ENCODE measurements around the gene HSPB9.

The HSPB9 gene

DNA sequence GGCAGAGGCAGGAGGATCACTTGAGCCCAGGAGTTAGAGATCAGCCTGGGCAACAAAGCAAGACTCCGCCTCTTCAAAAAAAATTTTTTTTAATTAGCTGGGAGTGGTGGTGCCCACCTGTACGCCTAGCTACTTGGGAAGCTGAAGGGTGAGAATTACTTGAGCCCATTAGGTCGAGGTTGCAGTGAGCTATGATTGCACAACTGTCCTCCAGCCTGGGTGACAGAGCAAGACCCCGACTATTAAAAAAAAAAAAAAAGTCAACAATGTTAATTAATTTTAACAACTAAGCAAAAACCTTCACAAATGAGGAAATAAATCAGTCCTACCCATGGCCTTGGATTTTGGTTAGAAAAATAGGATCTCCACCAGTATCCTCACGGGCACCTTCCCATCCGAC lies 15.5 kb upstream of the HSPB9 start:
- Histone ChIP-seq H3K9me3 (ENCODE audit: control insufficient read depth, low read length) (no peaks in the 10 kb centered on the region), H3K27ac (no peak overlapping the region), H2AFZ (no peak overlapping the region), H3K36me3 (ENCODE audit: control insufficient read depth, insufficient read depth, low read length) (no peaks in the 10 kb centered on the region), H3K4me1 (peaks cover 5% of the 10 kb centered on the region), H3K27me3 (ENCODE audit: control insufficient read depth, insufficient read depth, low read length) (no peaks in the 10 kb centered on the region), H3K79me2 (no peaks in the 10 kb centered on the region), H3K4me3 (ENCODE audit: low read depth, low read length) (no peak overlapping the region), H3K4me2 (ENCODE audit: low read length) (no peak overlapping the region), H3K9ac (no peak overlapping the region)
- no peak for TF ChIP-seq CTCF (IDR thresholded peaks at IDR 0.05)

GRCh38 chr17:42107597-42108576 lies 14.7 kb upstream of the HSPB9 start:
- no peaks in the 10 kb centered on the region for H3K36me3 ChIP-seq (ENCODE audit: control insufficient read depth, insufficient read depth, low read length)
- H3K9ac ChIP-seq = no peak overlapping the region
- TF ChIP-seq CTCF (IDR thresholded peaks at IDR 0.05) = no peak
- no peaks in the 10 kb centered on the region for H3K9me3 ChIP-seq (ENCODE audit: control insufficient read depth, low read length)
- no peak overlapping the region for H3K4me3 ChIP-seq (ENCODE audit: low read depth, low read length)
- H3K79me2 ChIP-seq = no peaks in the 10 kb centered on the region
- no peak overlapping the region for H3K27ac ChIP-seq
- H2AFZ ChIP-seq = no peak overlapping the region
- H3K27me3 ChIP-seq (ENCODE audit: control insufficient read depth, insufficient read depth, low read length) = no peaks in the 10 kb centered on the region
- H3K4me1 ChIP-seq = peaks cover 9% of the 10 kb centered on the region
- H3K4me2 ChIP-seq (ENCODE audit: low read length) = no peak overlapping the region

DNA sequence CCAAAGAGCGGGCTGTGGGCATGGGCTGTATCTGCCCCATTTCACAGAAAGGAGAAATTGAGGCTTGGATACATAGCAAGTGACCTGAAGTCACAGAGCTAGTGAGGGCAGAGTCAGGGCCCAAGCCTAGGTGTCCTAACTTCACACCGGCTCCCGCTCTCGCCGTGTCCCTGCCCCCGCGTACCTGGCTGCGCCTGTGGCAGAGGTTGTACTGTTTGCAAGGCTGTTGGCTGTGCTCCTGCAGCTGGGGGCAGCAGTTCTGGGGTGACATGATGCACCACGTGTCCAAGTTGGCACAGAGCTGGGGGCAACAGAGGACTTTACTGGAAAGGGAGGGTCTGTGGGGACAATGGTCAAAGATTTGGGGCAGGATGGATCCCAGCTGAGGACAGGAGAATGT lies 13.5 kb upstream of the HSPB9 start:
- H3K27ac ChIP-seq = no peak overlapping the region

GRCh38 chr17:42110301-42111264 lies 12.0 kb upstream of the HSPB9 start:
- no peak for TF ChIP-seq CTCF (IDR thresholded peaks at IDR 0.05)
- H3K4me2 ChIP-seq (ENCODE audit: low read length) = no peak overlapping the region
- H3K9me3 ChIP-seq (ENCODE audit: control insufficient read depth, low read length) = no peaks in the 10 kb centered on the region
- no peak overlapping the region for H3K27ac ChIP-seq
- peaks cover 12% of the 10 kb centered on the region for H3K4me1 ChIP-seq
- H2AFZ ChIP-seq = no peak overlapping the region
- no peak overlapping the region for H3K9ac ChIP-seq
- H3K79me2 ChIP-seq = no peaks in the 10 kb centered on the region
- H3K4me3 ChIP-seq (ENCODE audit: low read depth, low read length) = no peak overlapping the region
- H3K36me3 ChIP-seq (ENCODE audit: control insufficient read depth, insufficient read depth, low read length) = no peaks in the 10 kb centered on the region
- H3K27me3 ChIP-seq (ENCODE audit: control insufficient read depth, insufficient read depth, low read length) = no peaks in the 10 kb centered on the region

More for the DNA sequence above, 13.5 kb upstream of the HSPB9 start:
- no peaks in the 10 kb centered on the region for H3K79me2 ChIP-seq
- no peak for TF ChIP-seq CTCF (IDR thresholded peaks at IDR 0.05)
- H3K4me1 ChIP-seq = peaks cover 12% of the 10 kb centered on the region
- no peaks in the 10 kb centered on the region for H3K27me3 ChIP-seq (ENCODE audit: control insufficient read depth, insufficient read depth, low read length)
- no peak overlapping the region for H3K4me2 ChIP-seq (ENCODE audit: low read length)
- H2AFZ ChIP-seq = no peak overlapping the region
- no peaks in the 10 kb centered on the region for H3K36me3 ChIP-seq (ENCODE audit: control insufficient read depth, insufficient read depth, low read length)
- no peak overlapping the region for H3K9ac ChIP-seq
- no peaks in the 10 kb centered on the region for H3K9me3 ChIP-seq (ENCODE audit: control insufficient read depth, low read length)
- H3K4me3 ChIP-seq (ENCODE audit: low read depth, low read length) = no peak overlapping the region

Measured in parathyroid adenoma (tissue), 2 donors.